CD14-positive monocyte (primary cell): ENCODE results near the gene CCDC160. TPM values are rescaled to one million over a fixed set of nuclear protein-coding genes. Genes with fewer than 3 reads are reported as not detected.

Experiments used
- DNase-seq, 3 donors: peaks; one replicate each; pipeline ENCODE4 v3.0.0-alpha.2; 2011 to 2022
- H2AFZ ChIP-seq: 2 replicates; pipeline ENCODE4 v1.6.0; 2012; ENCODE audit warnings: mild to moderate bottlenecking, low read depth, low read length, inconsistent platforms; ENCODE audit not compliant: insufficient read depth, poor library complexity, severe bottlenecking
- H3K27ac ChIP-seq, 2 donors: 1 replicate in 1 of 2; 2 replicates in 1 of 2; pipeline ENCODE4 v1.5.1; 2012 to 2013; ENCODE audit warnings: low read length in 2 of 2, control low read depth in 1 of 2, inconsistent platforms in 1 of 2, low read depth in 1 of 2, mild to moderate bottlenecking in 1 of 2
- H3K27me3 ChIP-seq, 2 donors: one replicate each; pipeline versions ENCODE4 v1.6.0 to v1.6.1; 2011 to 2013; ENCODE audit warnings: low read length in 2 of 2; ENCODE audit not compliant: control insufficient read depth in 2 of 2, insufficient read depth in 2 of 2
- H3K36me3 ChIP-seq, 2 donors: replicated peaks in 1 of 2; 1 replicate in 1 of 2; 2 replicates in 1 of 2; pipeline versions ENCODE4 v1.5.1 to v1.6.1; 2012 to 2013; ENCODE audit warnings: low read length in 2 of 2, control low read depth in 1 of 2, inconsistent platforms in 1 of 2, mild to moderate bottlenecking in 1 of 2; ENCODE audit not compliant: insufficient read depth in 2 of 2, control insufficient read depth in 1 of 2
- H3K4me1 ChIP-seq, 2 donors: 1 replicate in 1 of 2; 2 replicates in 1 of 2; pipeline versions ENCODE4 v1.5.1 to v1.6.1; 2012 to 2013; ENCODE audit warnings: low read length in 2 of 2, control low read depth in 1 of 2, inconsistent platforms in 1 of 2, mild to moderate bottlenecking in 1 of 2, moderate library complexity in 1 of 2; ENCODE audit not compliant: insufficient read depth in 2 of 2, control insufficient read depth in 1 of 2
- H3K4me2 ChIP-seq: replicated peaks from 2 replicates; pipeline ENCODE3; 2012; ENCODE audit warnings: low read length, moderate library complexity, mild to moderate bottlenecking; ENCODE audit not compliant: poor library complexity, severe bottlenecking; ENCODE audit errors: extremely low read depth
- H3K4me3 ChIP-seq, 3 experiments: fragments of 200-600 bp in 1 of 3; sonication (generic) in 1 of 3; replicated peaks in 1 of 3; 1 replicate in 2 of 3; 2 replicates in 1 of 3; pipeline ENCODE4 v1.5.1; 2011 to 2013; ENCODE audit warnings: low read length in 3 of 3, mild to moderate bottlenecking in 3 of 3, control low read depth in 2 of 3, low read depth in 2 of 3, inconsistent platforms in 1 of 3, moderate library complexity in 1 of 3
- H3K79me2 ChIP-seq: 2 replicates; pipeline ENCODE4 v1.6.0; 2012; ENCODE audit warnings: mild to moderate bottlenecking, control low read depth, inconsistent platforms, low read length, moderate library complexity; ENCODE audit not compliant: insufficient read depth
- H3K9ac ChIP-seq: 2 replicates; pipeline ENCODE4 v1.6.0; 2017; ENCODE audit warnings: low read length, mild to moderate bottlenecking; ENCODE audit not compliant: insufficient read depth, poor library complexity, severe bottlenecking
- H3K9me3 ChIP-seq, 2 donors: replicated peaks in 1 of 2; 1 replicate in 1 of 2; 2 replicates in 1 of 2; pipeline versions ENCODE4 v1.5.1 to v1.6.1; 2012 to 2013; ENCODE audit warnings: low read length in 2 of 2, control low read depth in 1 of 2; ENCODE audit not compliant: control insufficient read depth in 1 of 2, insufficient read depth in 1 of 2
- H4K20me1 ChIP-seq: 2 replicates; pipeline ENCODE4 v1.6.0; 2012; ENCODE audit warnings: mild to moderate bottlenecking, low read length, control low read depth, moderate library complexity; ENCODE audit not compliant: insufficient read depth
- H3K27ac Mint-ChIP-seq, 7 donors: one replicate each; pipeline ENCODE4 v1.8.0; 2020; ENCODE audit warnings: mild to moderate bottlenecking in 7 of 7, mixed read lengths in 7 of 7, moderate library complexity in 6 of 7, inconsistent platforms in 2 of 7
- H3K27me3 Mint-ChIP-seq, 3 donors: one replicate each; pipeline ENCODE4 v1.8.0; 2021 to 2022; ENCODE audit warnings: low read depth in 3 of 3, mild to moderate bottlenecking in 3 of 3, mixed read lengths in 3 of 3, moderate library complexity in 3 of 3, inconsistent platforms in 1 of 3
- H3K36me3 Mint-ChIP-seq, 2 donors: one replicate each; pipeline ENCODE4 v1.8.0; 2020; ENCODE audit warnings: mixed read lengths in 2 of 2, inconsistent platforms in 1 of 2, mild to moderate bottlenecking in 1 of 2
- H3K4me1 Mint-ChIP-seq: one replicate; pipeline ENCODE4 v1.8.0; 2020; ENCODE audit warnings: mild to moderate bottlenecking, mixed read lengths
- H3K4me3 Mint-ChIP-seq, 2 donors: one replicate each; pipeline ENCODE4 v1.8.0; 2020; ENCODE audit warnings: mild to moderate bottlenecking in 2 of 2, mixed read lengths in 2 of 2, moderate library complexity in 1 of 2
- H3K9me3 Mint-ChIP-seq, 7 donors: one replicate each; pipeline ENCODE4 v1.8.0; 2020 to 2022; ENCODE audit warnings: mixed read lengths in 7 of 7, mild to moderate bottlenecking in 6 of 7, moderate library complexity in 6 of 7, inconsistent platforms in 2 of 7
- CTCF ChIP-seq: fragments of 200-600 bp; IDR thresholded peaks from one replicate; pipeline ENCODE4 v1.8.0; 2022; ENCODE audit warnings: antibody characterized with exemption, mild to moderate bottlenecking
- WGBS: methylation state at CpG from one replicate; pipeline ENCODE4 v1.1.5; 2013; ENCODE audit warnings: missing lambda C conversion rate; ENCODE audit not compliant: insufficient coverage; 5-methylcytosine and 5-hydroxymethylcytosine counted together
- intact Hi-C, 2 donors: fragments of 100-400 bp; cut with micrococcal nuclease; formaldehyde crosslinking; loops; one replicate each; pipeline versions ENCODE4 v1.15.0 to v1.15.1; 2023
- polyA plus RNA-seq, 3 donors: library from polyadenylated mRNA; depleted of rRNA in 1 of 3; unstranded in 2 of 3; stranded (reverse) in 1 of 3; fragments of 300-500 nt in 2 of 3; fragments of >200 nt in 1 of 3; fragmentation: Illumina TruSeq in 2 of 3; gene quantifications; 1 replicate in 2 of 3; 2 replicates in 1 of 3; pipeline ENCODE4 v1.2.3, GENCODE V29; 2012 to 2021

Gene CCDC160
- polyA plus RNA-seq, 3 donors = not detected

- Mint-ChIP-seq H3K4me1 (no peaks in the 10 kb centered on the region), H3K9me3 (no peaks in the 10 kb centered on the region), H3K4me3 (no peak overlapping the region), H3K27me3 (peaks cover 3 to 10% (median 9%) of the 10 kb centered on the region in 3 donors), H3K27ac (no peak overlapping the region), H3K36me3 (no peaks in the 10 kb centered on the region)
- no peaks in the 10 kb centered on the region for H3K4me1 ChIP-seq
- H3K27me3 ChIP-seq = peaks cover 0 to 4% of the 10 kb centered on the region in 2 donors
- H3K4me2 ChIP-seq = no peak overlapping the region
- no peak for DNase-seq
- H3K9ac ChIP-seq = no peak overlapping the region
- no peak overlapping the region for H3K27ac ChIP-seq
- H3K4me3 ChIP-seq = no peak overlapping the region
- no peaks in the 10 kb centered on the region for H3K9me3 ChIP-seq
- intact Hi-C loops = no loop called here
- H3K36me3 ChIP-seq = no peaks in the 10 kb centered on the region
- H3K79me2 ChIP-seq = no peaks in the 10 kb centered on the region
- H4K20me1 ChIP-seq = no peaks in the 10 kb centered on the region
- no peak overlapping the region for H2AFZ ChIP-seq
- no peak for TF ChIP-seq CTCF
Measured at GRCh38 chrX:134249241-134249640, 12.3 kb downstream of the CCDC160 start.

GRCh38 chrX:134251241-134251640, 14.3 kb downstream of the CCDC160 start:
- WGBS = no CpG with 5 or more reads among the region's 1 CpG
- H3K9ac ChIP-seq = no peak overlapping the region
- H3K36me3 Mint-ChIP-seq = no peaks in the 10 kb centered on the region
- H3K4me1 ChIP-seq = no peaks in the 10 kb centered on the region
- H3K4me1 Mint-ChIP-seq = no peaks in the 10 kb centered on the region
- H3K4me2 ChIP-seq = no peak overlapping the region
- H3K79me2 ChIP-seq = no peaks in the 10 kb centered on the region
- H3K27ac Mint-ChIP-seq = no peak overlapping the region
- H3K27me3 Mint-ChIP-seq = peaks cover 0 to 6% (median 3%) of the 10 kb centered on the region in 3 donors
- no peaks in the 10 kb centered on the region for H4K20me1 ChIP-seq
- no peak for DNase-seq
- peaks cover 0 to 1% of the 10 kb centered on the region in 2 donors for H3K27me3 ChIP-seq
- TF ChIP-seq CTCF = no peak
- intact Hi-C loops = no loop called here
- H3K36me3 ChIP-seq = no peaks in the 10 kb centered on the region
- H3K9me3 Mint-ChIP-seq = no peaks in the 10 kb centered on the region
- no peak overlapping the region for H3K4me3 Mint-ChIP-seq
- no peak overlapping the region for H2AFZ ChIP-seq
- H3K9me3 ChIP-seq = no peaks in the 10 kb centered on the region
- H3K4me3 ChIP-seq = no peak overlapping the region
- no peak overlapping the region for H3K27ac ChIP-seq
